ENCODE measurements around the gene ING3. TPM values are rescaled to one million over a fixed set of nuclear protein-coding genes. Genes with fewer than 3 reads are reported as not detected.

ING3 gene
- total RNA-seq, 1 experiment from 2014 or later: 16.1 TPM

- Histone ChIP-seq H3K27ac (ENCODE audit: low read depth, low read length, poor library complexity, severe bottlenecking) (no peak overlapping the region), H3K36me3 (ENCODE audit: insufficient read depth, low read length, poor library complexity, severe bottlenecking) (no peaks in the 10 kb centered on the region), H3K9me3 (ENCODE audit: low read depth, low read length, poor library complexity, severe bottlenecking) (no peaks in the 10 kb centered on the region), H3K27me3 (replicated peaks; ENCODE audit: insufficient read depth, low read depth, low read length, poor library complexity) (no peaks in the 10 kb centered on the region), H3K4me3 (ENCODE audit: low read depth, low read length, poor library complexity, severe bottlenecking) (no peak overlapping the region), H3K4me1 (ENCODE audit: insufficient read depth, low read length, poor library complexity, severe bottlenecking) (peaks cover 60% of the 10 kb centered on the region)
- TF ChIP-seq, protein P1, sequence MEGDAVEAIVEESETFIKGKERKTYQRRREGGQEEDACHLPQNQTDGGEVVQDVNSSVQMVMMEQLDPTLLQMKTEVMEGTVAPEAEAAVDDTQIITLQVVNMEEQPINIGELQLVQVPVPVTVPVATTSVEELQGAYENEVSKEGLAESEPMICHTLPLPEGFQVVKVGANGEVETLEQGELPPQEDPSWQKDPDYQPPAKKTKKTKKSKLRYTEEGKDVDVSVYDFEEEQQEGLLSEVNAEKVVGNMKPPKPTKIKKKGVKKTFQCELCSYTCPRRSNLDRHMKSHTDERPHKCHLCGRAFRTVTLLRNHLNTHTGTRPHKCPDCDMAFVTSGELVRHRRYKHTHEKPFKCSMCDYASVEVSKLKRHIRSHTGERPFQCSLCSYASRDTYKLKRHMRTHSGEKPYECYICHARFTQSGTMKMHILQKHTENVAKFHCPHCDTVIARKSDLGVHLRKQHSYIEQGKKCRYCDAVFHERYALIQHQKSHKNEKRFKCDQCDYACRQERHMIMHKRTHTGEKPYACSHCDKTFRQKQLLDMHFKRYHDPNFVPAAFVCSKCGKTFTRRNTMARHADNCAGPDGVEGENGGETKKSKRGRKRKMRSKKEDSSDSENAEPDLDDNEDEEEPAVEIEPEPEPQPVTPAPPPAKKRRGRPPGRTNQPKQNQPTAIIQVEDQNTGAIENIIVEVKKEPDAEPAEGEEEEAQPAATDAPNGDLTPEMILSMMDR (conservative IDR thresholded peaks at IDR 0.05; ENCODE audit: low read depth, low read length): no peak
- TF ChIP-seq EZH2 (IDR thresholded peaks at IDR 0.05; ENCODE audit: borderline replicate concordance, low read depth, low read length, poor library complexity, severe bottlenecking): no peak
- intact Hi-C loops (cut with micrococcal nuclease; ENCODE audit: unreplicated experiment): loop anchor here (10.0 kb wide), 1 partner anchor 549 kb away; no protein-coding TSS in a partner anchor
- no peak for DNase-seq (ENCODE audit: low spot score)
- CTCF ChIA-PET: no interaction called here
- POLR2A ChIA-PET (ENCODE audit: low non-redundant PET): interaction anchor here (0.6 kb wide), 1 partner anchor 37 kb away, joined by 3 read pairs; no protein-coding TSS in a partner anchor
- no TSS peak for BruUV-seq (replicated peaks)
Observed at GRCh38 chr7:120995654-120996053, 45.1 kb downstream of the ING3 start.

GRCh38 chr7:120996333-120996987 is 45.9 kb downstream of the ING3 start:
- peak; percentile 88 for DNase-seq (ENCODE audit: low spot score)
- Histone ChIP-seq H3K27me3 (replicated peaks; ENCODE audit: insufficient read depth, low read depth, low read length, poor library complexity) (no peaks in the 10 kb centered on the region), H3K36me3 (ENCODE audit: insufficient read depth, low read length, poor library complexity, severe bottlenecking) (no peaks in the 10 kb centered on the region), H3K4me1 (ENCODE audit: insufficient read depth, low read length, poor library complexity, severe bottlenecking) (peaks cover 57% of the 10 kb centered on the region), H3K9me3 (ENCODE audit: low read depth, low read length, poor library complexity, severe bottlenecking) (no peaks in the 10 kb centered on the region), H3K4me3 (ENCODE audit: low read depth, low read length, poor library complexity, severe bottlenecking) (no peak overlapping the region), H3K27ac (ENCODE audit: low read depth, low read length, poor library complexity, severe bottlenecking) (no peak overlapping the region)
- intact Hi-C loops (cut with micrococcal nuclease; ENCODE audit: unreplicated experiment): loop anchor here (10.0 kb wide), 1 partner anchor 548 kb away; no protein-coding TSS in a partner anchor
- ChIA-PET CTCF (no interaction called here), POLR2A (ENCODE audit: low non-redundant PET) (interaction anchor here (0.6 kb wide), 1 partner anchor 37 kb away, joined by 3 read pairs; no protein-coding TSS in a partner anchor)
- TF ChIP-seq, protein P1 (conservative IDR thresholded peaks at IDR 0.05; ENCODE audit: low read depth, low read length): no peak
- TF ChIP-seq EZH2 (IDR thresholded peaks at IDR 0.05; ENCODE audit: borderline replicate concordance, low read depth, low read length, poor library complexity, severe bottlenecking): no peak
- BruUV-seq (replicated peaks): no TSS peak

- POLR2A ChIA-PET (ENCODE audit: low non-redundant PET): no interaction called here
- CTCF ChIA-PET: interaction anchor here (0.6 kb wide), 1 partner anchor 17 kb away, joined by 3 read pairs; no protein-coding TSS in a partner anchor
- DNase-seq (ENCODE audit: low spot score): no peak
- peaks cover 52% of the 10 kb centered on the region for H3K4me1 ChIP-seq (ENCODE audit: insufficient read depth, low read length, poor library complexity, severe bottlenecking)
- no TSS peak for BruUV-seq (replicated peaks)
- no peaks in the 10 kb centered on the region for H3K36me3 ChIP-seq (ENCODE audit: insufficient read depth, low read length, poor library complexity, severe bottlenecking)
- H3K4me3 ChIP-seq (ENCODE audit: low read depth, low read length, poor library complexity, severe bottlenecking): no peak overlapping the region
- H3K27me3 ChIP-seq (replicated peaks; ENCODE audit: insufficient read depth, low read depth, low read length, poor library complexity): no peaks in the 10 kb centered on the region
- H3K9me3 ChIP-seq (ENCODE audit: low read depth, low read length, poor library complexity, severe bottlenecking): no peaks in the 10 kb centered on the region
- no peak overlapping the region for H3K27ac ChIP-seq (ENCODE audit: low read depth, low read length, poor library complexity, severe bottlenecking)
- intact Hi-C loops (cut with micrococcal nuclease; ENCODE audit: unreplicated experiment): loop anchor here (10.0 kb wide), 1 partner anchor 548 kb away; no protein-coding TSS in a partner anchor
- TF ChIP-seq, protein P1 (conservative IDR thresholded peaks at IDR 0.05; ENCODE audit: low read depth, low read length): no peak
- TF ChIP-seq EZH2 (IDR thresholded peaks at IDR 0.05; ENCODE audit: borderline replicate concordance, low read depth, low read length, poor library complexity, severe bottlenecking): no peak
Observed at GRCh38 chr7:120996988-120997345, 46.4 kb downstream of the ING3 start.
